Stimulated activated CD4-positive, alpha-beta T cell treated with anti-CD3 and anti-CD28 coated beads, Interleukin-12 subunit alpha, Interleukin-12 subunit beta, amount 100 ng/mL, for 48 hours (primary cell): ENCODE measurements around the gene PRLHR.

ENCODE experiments used
- DNase-seq, 3 donors: peaks; one replicate each; pipeline ENCODE4 v3.0.0-alpha.2; 2020; ENCODE audit warnings: low read depth in 2 of 3, low spot score in 1 of 3

PRLHR gene

DNA sequence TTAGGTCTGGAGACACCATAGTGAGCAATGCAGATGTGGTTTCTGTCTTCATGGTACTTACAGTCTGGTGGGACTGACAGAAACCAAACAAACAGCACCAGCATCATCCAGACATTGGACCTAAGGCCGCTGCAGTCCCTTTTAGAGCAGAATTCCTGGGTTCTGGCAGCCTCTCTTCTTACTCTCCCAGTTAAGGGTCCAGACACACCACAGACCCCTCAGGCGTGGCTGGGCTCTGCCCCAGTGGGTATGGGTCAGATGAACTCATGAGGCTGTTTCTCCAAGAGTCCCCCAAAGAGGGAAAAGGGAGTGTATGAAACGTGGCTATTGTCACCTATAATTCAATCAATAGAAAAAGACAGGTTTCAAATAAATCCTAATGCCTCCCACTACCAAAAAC is 31.3 kb downstream of the PRLHR start:
- no peak for DNase-seq

DNA sequence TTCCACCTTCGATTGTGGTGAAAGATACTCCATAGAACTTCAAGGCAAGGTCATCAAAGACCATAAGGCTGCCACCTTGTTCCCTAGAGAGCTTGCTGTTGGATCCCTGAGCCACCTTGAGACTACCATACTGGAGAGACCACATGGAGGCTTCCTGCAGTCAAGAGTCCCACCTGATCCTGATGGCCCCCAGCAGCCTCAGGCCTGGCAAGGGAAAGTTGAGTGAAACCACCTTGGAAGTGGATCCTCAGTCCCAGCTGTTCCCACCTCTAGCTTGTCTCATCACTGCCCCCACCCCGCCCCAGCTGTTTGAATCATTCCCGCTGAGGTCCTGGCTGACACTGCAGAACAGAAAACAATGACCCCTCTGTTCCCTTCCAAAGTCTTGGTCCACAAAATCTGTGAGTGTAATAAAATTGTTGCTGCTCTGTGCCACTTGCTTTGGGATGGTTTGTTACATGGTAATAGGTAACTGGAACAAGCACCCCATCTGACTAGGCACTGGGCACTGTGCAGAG is 32.0 kb downstream of the PRLHR start:
- no peak for DNase-seq

- no peak for DNase-seq
Observed at GRCh38 chr10:118562851-118563250, 32.6 kb downstream of the PRLHR start.

GRCh38 chr10:118557946-118558345 is 37.5 kb downstream of the PRLHR start:
- no peak for DNase-seq

- DNase-seq = no peak
Observed at GRCh38 chr10:118551535-118552100, 43.8 kb downstream of the PRLHR start.

DNA sequence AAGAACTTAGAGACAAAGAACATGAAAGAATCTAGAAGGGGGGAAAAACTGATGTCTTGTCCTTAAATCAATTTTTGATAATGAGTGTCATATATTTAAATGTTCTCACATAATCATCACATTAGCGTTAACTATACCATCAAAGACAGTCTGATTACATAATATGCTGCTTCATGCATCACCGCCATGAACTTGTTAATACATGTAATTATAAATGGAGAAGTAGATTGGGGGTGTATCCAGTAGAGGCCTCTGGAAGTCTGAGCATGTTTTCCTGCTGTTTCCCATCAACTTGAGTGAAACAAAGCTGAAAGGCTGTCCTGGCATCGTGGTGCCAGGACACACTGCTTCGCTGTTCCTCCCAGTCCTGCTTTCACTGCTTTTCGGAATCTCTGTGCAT is 48.2 kb downstream of the PRLHR start:
- DNase-seq = no peak

DNA sequence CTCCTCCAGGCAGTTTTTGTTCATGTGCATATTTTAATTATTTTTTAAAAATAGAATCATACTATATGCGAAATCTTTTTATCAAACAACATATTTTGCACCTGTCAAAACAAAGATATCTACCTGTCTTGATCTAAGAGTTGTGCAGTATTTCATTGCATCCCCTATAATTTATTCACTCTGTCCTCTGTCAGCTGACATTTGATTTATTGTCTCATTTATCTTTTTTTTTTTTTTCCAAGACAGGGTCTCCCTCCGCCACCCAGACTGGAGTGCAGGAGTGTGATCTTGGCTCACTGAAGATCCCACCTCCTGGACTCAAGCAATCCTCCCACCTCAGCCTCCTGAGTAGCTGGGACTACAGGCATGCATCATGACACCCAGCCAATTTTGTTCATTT is 49.0 kb downstream of the PRLHR start:
- no peak for DNase-seq

- no peak for DNase-seq
Observed at GRCh38 chr10:118545381-118545780, 50.1 kb downstream of the PRLHR start.

GRCh38 chr10:118544401-118544948 is 51.0 kb downstream of the PRLHR start:
- DNase-seq = no peak

DNA sequence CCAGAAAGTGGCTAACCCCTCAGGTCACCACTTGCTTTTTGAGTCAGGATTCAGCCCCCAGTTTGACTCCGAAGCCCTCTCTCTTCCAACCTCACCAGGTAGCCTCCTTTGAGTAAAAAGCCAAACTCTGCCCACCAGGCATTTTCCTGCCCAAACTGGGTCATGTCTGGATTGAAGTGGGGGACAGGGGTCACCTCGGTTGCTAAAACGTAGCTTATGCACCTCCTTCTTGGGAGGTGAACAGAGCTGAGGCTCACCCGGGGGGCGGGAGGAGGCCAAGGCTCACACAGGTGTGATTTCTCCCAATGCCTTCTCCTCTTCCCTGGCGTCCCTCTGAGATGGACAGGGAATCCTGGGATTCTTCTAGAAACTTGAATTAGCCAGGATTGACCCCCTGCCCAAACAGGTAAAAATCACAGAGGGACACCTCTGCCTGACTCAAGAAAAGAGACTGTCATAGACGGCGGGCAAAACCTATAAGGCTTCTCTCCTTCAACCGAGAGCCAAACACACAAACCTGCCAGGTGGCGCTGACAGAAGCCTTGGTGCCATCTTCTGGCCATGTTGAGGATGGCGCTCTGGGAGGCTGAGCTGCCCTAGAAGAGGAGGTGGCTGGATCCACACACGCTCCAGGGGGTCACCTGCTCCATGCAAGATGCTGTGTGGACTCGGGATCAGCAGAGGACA is 51.6 kb downstream of the PRLHR start:
- DNase-seq = peak; percentile 3 to 24 (median 14)

GRCh38 chr10:118542745-118543144 is 52.7 kb downstream of the PRLHR start:
- no peak for DNase-seq

DNA sequence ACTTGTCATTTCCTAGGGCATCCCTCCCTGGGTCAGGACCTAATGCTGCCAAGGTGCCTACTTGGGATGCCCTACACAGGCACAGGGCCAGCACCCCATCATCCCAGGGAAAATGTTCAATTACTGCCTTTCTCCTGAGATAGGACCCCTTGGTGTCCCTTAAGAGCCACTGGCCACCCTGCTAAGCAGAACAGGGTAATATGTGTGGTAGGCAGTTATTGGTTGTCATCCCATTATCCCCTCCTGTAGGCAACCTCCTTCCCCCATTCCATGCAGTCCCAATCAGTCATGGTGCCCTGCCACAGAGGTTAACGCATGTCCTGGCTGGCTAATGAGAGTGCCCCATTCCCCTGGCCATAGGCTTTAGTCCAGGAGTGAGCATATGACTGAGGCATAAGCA is 53.2 kb downstream of the PRLHR start:
- no peak for DNase-seq

DNA sequence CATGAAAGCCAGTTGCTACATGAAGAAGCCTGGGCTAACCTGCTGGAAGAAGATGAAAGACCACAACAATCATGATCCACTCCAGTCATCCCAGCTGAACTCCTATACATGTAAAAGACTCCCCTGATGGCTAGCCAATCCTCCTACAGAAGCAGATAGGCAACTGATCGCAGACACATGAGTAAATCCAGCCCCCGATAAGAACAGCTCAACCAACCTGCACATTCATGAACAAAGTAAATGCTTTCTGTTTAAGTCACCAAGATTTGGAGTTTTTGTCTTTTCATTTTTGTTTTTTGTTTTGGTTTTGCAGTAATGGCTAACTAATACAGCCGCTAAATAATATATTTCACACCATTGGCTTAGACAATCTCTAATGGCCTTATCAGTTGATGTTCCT is 53.7 kb downstream of the PRLHR start:
- DNase-seq = no peak
